T-helper 9 cell (primary cell): ENCODE data around the gene PLA2R1.
"Not testable (repeated sequence)": the region's sequence is repeated elsewhere in the genome, so short reads cannot be mapped to it uniquely, and the experiment has no call there.

Source experiments
- DNase-seq: peaks from one replicate; pipeline ENCODE4 v3.0.0-alpha.2; 2020

PLA2R1 gene

DNA sequence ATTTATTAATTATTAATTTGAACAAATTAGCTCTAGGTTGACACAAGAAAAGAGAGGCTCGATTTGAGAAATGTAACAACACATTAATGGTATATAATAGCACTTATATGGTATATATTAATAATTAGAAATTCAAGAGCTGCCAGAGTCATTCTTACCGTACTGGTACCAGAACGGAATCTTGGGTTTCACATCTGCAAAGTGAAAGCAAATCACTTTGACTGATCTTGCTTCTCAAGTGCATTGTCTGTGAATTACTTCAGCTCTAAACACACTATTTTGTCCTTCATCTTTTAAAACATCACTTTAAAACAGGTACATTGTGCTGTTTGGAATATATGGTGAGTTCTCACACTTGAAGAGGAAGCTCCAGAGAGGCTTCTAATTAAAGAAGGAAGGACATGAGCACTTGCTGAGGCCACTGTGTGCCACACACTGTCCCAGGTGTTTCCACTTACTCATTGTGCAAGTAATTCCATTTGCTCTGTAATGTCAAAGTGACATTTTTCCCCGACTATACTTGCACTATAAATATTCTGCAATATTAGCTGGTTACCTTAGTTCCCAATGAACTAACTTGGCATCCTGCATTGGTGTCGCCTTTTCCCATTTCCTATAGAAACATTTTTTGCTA lies 85.8 kb downstream of the PLA2R1 start:
- DNase-seq, result no peak

DNA sequence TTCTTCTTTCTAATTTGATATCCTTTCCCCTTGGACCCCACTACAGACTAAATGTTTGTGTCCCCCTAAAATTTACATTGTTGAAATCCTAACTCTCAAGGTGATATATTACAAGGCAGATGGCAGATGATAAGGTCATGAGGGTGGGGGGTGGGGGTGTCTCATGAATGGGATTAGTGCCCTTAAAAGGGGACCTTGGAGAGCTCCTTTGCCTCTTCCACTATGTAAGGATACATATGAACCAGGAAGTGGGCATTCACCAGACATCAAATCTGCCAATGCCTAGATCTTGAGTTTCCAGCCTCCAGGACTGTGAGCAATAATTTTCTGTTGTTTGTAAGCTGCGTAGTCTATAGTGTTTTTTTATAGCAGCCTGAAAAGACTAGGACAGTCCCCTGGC lies 89.1 kb downstream of the PLA2R1 start:
- DNase-seq, result no peak

DNA sequence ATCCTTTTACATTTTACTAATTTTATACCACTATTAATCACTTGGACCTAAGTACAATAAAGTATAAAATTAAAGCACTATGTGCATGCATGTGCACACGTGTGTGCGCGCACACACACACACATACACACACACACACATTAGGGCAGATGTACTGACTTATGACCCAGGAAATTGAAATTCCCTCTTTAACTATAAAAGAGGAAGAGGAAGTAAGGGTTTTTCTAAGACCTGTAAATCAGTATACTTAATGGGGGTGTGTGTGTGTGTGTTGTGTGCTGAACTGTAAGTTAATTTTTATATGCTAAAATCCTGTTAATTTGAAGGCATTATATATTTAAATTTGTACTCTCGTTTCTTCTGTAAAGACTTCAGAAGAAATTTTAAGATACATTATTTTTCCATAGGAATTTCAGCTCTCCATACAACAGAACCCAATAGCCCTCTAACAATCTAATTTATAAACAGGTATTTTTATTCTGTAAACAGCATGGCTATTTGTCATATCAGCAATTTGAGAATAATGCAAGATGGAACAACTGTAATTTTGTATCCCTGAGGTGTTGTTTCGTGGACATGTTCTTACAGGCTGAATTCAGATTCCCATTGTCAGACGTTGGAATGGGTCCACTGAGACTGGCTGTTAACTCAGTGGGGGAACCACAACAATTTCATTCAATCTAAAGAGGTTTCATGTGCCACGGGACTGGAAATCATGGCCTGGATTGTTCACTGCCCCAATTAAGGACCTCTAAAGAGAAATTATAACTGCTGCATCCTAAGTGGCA lies 90.9 kb downstream of the PLA2R1 start:
- DNase-seq, result no peak

DNA sequence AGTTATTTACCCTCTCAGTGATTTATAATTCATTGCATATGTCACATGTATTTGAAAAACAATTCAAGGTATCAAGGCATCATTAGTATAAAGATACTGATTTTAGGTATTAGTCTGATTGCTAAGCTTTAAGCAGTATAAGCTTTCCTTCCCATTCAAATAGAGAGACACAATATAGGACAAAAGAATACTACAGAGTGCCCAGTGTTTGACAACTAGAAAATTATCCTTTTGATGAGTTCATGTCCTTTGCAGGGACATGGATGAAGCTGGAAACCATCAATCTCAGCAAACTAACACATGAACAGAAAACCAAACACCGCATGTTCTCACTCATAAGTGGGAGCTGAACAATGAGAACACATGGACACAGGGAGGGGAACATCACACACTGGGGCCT lies 91.9 kb downstream of the PLA2R1 start:
- DNase-seq, result not testable (repeated sequence)

DNA sequence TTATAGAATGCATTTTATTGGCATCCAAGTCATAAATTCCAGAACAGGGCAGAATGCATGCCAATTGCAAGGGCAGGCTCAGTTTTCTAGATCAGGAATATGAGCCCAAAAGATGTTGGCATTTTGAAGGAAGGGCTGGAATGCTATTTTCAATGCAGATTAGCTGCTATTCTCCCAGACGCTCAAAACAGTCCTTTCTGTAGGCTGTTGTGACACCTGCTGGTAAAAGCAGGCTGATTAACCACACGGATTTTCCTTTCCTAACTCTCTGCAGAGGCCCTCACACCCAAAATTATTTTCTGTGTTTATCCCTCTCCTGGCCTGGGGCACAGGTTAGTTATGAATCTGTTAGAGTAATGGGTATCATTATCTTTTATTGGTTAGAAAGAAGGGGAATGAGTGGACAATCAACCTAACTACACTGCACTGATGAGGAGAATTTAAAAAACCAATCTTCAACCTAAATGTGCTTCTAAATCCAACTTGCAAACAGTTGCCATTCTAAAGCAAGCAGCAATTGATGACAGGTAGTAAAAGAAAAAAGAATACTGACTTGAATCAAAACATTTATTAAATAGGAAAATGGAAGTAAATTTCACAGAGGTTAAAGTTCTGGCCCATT lies 94.0 kb downstream of the PLA2R1 start:
- DNase-seq, result no peak

DNA sequence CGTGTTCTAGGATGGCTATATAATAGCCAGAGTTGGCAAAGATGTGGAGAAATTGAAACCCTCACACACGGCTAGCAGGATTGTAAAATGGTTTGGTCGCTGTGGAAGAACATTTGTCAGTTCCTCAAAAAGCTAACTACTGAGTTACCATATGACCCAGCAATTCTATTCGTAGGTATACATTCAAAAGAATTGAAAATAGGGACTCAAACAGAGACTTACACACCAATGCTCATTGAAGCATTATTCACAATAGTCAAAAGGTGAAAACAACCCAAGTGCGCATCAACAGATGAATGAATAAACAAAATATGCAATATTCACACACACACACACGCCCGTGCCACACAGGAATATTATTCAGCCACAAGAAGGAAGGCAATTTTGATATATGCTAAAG lies 98.7 kb downstream of the PLA2R1 start:
- no peak for DNase-seq

DNA sequence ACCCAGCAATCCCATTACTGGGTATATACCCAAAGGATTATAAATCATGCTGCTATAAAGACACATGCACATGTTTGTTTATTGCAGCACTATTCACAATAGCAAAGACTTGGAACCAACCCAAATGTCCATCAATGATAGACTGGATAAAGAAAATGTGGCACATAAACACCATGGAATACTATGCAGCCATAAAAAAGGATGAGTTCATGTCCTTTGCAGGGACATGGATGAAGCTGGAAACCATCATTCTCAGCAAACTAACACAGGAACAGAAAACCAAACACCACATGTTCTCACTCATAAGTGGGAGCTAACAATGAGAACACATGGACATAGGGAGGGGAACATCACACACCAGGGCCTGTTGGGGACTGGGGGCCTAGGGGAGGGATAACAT lies 99.9 kb downstream of the PLA2R1 start:
- not testable (repeated sequence) for DNase-seq

DNA sequence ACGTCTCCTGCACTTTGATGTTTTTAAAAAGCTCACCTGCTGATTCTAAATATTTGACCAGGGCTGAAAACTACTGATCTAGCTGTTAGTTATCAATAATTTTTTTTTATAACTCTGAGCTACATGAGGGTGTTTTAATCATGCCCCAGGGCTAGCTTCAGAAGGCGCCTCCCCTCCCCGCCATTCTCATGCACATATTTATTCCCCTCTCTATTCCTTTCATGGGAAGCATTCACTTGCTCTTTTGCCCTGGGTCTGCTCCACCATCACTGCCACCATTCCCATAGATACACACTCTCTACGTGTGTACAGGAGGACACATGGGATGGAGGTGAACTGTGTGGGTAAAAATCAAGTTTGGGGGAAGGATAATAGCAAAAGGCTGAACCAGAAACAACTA lies 101.0 kb downstream of the PLA2R1 start:
- no peak for DNase-seq

DNA sequence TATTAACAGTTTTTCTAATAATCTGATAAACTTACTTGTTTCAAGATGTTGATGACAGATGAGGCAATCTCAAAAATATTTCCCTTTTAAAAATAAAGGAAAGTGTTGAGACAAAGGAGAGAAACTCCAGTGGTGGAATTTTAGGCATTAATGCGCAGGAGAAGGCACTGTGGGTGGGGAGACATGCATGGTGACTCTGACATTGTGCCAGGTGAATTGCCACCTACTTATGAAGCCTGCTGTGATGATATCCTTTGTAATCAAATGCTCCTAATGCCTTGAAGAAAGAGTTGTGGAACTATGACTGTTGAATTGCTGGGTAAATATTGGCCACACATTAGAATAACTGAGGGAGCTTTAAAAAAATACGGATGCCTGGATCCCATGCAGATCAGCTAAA lies 101.4 kb downstream of the PLA2R1 start:
- no peak for DNase-seq

DNA sequence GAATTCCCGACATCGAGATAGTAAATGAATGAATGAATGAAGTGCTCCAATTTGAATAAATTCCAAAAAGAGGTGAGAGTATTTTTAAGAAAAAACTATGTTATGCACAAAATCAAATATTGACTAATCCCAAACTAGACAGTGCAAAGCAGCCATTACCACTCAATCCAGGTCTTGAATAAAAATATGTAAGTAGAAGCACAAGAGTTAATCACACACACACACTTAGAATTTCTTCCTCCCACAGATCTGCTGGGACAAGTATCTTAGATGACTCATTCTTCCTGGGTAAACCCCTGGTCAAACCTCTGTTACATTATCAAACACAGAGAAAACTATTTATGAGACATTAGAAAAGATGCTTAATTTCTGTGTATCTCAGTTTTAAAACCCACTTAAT lies 102.0 kb downstream of the PLA2R1 start:
- DNase-seq, result no peak

DNA sequence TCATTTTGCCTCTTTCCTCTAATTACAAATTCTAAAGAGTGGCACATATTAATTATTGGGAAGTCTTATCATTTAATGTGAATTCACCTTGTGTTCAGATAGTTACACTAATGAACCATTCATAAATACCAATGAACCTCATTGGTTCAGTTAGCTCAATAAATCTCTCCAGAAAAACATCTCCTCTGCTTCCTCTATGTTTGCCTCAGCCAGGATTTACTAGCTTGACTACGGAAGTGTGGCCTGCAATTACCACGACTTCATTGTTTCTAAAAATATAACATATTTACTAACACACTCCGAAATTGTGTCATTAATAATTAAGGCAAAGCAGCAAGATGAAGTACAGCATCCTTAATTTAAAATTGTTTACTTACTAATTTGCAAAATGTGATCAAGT lies 103.3 kb downstream of the PLA2R1 start:
- no peak for DNase-seq

DNA sequence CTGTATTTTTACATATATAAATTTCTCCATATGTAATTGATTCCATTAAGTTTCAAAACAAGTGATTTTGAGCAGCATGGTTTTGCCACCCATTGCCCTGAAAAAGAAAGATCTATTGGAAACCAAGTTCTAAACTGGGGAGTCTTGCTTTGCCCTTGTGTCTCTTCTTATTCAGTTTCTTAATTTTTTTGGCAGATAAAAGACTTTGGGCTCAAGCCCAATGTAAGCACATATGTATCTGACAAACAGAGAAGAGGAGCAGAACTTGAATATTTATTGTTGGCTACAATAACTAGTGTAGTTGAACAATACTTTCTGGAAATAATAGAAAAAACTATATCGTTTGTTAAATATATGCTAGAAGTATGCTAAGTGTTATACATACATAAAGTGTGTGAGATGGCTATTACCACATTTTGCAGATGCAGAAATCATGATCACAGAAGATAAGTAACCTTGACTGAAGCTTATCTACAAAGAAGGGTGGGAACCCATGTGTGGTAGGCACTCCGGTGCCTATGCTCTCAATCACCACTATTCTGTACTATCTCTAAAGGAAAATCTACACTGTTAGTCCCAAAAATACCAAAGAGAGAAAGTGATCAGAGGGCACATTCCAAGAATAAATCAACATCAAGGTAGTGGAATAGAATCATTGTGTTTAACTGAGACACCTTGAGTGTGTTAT lies 109.1 kb downstream of the PLA2R1 start:
- DNase-seq, result no peak

DNA sequence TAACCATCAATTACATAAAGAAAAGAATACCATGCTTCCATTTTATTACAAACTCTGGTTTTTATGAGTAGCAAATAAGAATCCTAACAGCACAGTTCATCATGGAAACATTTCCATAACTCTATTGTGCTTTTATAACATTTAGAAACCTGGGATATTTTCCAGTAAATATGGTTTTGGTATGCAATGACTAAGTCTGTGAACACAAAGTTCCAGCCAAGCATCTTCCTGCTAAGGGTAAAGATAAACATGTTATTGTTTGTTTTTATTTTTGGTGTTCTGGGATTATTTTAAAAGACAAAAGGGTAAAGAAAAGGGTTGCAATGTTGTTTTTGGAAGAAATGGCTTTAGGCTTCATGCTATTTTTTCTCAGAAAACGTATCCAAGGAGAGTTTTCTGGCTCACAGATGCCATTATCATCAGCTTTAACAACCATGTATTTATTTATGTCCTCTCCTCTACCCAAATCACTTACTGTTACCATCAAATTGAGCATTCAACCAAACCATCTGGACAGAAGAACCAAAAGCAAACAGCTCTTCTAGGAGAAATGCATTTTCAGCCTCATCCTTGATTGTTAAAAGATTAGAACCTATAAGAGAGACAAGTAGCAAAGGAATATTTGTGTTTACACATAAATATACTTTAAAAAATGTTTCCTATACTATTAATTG lies 116.0 kb downstream of the PLA2R1 start:
- DNase-seq, result no peak

DNA sequence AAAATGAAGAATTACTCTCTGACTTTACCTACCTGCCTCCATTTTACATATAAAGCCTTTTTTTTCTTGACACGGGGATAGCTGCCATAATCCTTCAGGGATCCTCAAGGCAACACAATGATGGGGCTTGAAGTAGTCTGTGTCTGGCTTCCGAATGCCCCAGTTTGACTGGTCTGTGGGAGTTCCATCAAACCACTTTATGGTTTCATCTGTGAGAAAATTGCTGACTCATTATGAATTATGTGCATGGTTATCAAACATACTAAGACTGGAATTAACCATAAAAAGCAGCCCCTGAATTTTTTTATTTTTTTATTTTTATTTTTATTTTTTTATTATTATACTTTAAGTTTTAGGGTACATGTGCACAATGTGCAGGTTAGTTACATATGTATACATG lies 117.5 kb downstream of the PLA2R1 start:
- no peak for DNase-seq

DNA sequence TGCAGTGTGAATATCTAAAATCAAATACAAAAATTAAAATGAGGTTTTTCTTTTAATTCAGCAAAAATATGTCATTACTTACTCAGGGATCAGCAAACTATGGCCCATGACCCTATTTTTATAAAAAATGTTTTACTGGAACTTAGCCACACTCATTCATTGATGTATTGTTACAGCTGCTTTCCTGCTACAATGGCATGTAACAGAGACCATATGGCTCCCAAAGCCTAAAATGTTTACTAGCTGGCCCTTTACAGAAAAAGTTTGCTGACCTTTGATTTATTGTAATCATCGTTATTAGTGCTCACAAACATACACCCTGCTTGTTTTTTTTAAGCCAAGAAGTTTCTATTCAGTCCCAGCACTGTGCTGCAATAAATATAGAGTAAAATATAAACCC lies 120.3 kb downstream of the PLA2R1 start:
- no peak for DNase-seq

DNA sequence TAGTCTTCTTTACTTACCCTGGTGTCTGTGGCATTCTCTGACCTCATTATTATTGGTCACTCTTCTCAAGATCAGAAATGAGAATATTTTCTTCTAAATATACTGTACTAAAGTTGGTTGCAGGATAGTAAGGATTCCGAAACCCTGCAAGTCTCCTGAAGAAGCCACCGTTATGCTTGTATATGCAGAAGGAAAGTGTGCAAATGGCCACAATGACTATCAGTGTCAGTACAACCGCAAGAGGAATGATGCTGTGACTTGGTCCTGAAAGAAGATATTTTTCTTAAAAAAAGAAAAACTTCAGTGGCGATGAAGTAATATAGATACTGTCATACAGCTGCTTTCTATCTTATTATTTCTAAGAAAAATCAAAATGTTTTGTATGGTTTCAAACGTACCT lies 120.7 kb downstream of the PLA2R1 start:
- DNase-seq, result no peak

DNA sequence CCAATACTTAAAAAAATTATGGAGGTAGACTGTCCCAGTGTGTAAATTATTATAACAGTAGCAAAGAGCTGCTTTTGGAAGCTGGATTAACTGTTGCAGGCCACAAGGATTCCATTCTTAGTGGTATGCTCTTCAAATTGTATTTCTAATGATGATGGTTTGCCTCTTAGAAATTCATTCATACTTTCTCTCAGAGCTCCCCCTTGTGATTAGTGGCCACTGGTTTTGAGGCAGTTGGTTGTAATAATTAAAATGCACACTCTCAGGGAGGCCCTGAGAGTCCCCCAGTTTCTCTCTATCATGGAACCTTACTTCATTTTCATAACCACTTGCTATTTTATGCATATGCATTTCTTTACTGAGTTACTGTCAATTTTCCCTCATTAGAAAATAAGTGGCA lies 122.5 kb downstream of the PLA2R1 start:
- DNase-seq, result no peak

DNA sequence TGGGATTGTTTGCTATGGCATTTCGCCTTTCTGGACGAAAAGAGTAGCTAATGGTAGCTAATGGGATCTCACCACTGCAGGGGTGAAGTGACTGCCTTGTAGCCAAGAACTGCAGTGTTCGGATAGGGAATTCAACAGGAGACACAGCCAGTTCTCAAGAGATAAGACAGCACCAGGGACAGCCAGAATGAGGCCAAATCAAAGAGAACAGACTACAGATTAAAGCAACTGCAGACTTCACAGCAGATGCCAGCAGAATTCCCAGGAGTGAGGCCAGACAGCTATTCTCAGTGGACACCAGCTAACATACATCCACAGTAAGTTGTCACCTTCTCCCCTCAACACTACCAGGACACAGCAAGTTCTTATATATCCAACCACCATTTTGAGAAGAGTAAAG lies 124.0 kb downstream of the PLA2R1 start:
- DNase-seq, result no peak

DNA sequence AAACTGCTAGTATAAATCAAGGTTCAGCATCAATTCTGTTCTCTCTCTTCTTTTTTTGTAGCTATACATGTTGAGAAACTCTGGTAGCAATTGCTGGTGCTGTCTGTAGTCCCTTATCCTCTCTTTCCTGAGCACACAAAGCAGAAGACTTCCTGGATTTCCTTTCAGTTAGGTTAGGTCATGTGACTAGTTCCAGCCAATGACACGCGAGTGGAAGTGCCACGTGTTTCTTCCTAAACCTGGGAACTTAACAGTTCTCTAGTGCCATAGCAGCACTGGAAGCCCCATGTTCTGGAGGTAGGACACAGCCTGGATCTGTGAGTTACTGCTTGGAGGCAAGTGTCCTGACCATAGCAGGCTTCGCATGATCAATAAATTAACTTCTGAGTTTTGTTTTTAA lies 125.9 kb downstream of the PLA2R1 start:
- DNase-seq, result no peak

DNA sequence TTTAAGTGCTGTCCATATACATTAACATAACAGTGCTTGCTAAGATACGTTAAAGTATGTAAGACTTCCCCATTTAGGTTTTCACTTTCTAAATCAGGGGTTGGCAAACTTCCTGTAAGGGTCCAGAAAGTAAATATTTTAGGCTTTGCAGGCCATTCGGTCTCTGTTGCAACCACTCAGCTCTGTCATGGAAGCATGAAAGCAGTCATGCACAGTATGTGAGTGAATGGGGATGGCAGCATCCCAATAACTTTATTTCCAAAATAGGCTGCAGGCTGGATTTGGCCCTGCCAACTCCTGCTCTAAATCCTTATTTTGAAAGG lies 128.7 kb downstream of the PLA2R1 start:
- DNase-seq, result no peak

DNA sequence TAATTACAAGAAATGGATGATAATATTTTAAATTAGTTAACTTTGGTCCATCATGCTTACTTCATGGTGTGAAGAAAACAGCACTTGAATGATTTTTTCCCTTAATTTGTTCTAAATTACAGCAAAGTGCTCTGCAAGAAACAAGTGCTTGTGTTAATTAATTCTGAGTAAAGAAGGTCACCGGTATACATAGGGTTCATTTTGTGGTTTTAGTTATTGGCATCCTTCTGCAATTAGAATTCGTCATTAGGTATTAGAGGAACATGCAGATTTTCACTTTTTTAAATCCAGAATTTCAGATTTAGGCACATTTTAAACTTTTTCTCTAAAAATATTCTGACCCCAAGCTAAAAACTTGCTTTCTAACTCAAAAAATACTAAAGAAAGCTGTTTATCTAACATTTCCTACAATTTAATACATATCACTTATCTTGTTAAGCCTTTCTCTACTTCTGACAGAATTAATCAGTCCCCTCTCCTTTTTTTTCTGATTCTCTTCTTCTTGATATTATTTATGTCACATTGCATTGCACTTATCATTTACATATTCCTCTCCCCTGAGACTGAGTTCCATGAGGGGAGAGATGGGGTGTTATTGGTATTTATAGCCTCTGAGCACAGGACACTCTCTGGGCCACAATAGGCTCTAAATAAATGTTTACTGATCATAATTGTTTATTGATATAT lies 129.2 kb downstream of the PLA2R1 start:
- DNase-seq, result no peak

DNA sequence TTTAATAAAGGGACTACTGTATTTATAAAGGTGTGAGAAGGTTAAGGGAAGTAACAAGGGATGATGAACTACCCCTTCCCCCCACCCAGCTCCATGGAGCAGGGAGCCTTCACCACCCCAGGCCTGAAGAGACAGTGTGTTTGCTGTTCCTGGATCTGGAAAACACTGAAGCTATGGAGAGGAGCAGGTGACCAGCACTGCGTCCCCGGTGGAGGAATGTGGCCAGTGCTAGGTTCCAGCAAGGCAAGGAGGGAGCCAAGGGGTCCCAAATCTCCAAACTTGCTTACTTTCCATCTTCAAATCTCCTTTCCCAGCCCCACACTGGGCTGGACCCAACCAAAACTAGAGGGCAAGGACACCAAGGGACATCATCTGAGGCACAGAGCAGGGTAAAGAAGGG lies 135.7 kb downstream of the PLA2R1 start:
- DNase-seq, result no peak

DNA sequence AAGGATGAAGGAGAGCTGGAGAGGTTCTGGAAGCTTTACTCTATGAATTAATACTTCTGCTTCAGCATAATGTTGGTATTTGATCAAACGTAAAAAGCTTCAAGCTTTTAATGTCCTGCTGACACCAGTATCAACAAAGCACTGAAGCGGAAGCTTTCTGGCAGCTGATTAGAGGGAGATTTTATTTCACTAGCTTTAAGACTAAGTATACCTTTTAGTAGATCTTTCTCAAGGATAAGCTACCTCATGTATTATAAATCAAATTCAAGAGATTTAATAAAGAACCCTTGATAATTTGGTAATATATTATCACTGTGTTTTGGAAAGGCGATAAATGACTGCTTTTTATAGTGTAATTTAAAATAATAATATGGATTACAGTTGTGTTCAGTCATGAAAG lies 136.4 kb downstream of the PLA2R1 start:
- no peak for DNase-seq
